Erythroblast (primary cell): Measurements from ENCODE around the gene MCF2L2.

Experiments
- GATA1 ChIP-seq: IDR thresholded peaks from 2 replicates; pipeline ENCODE4 v1.6.1; 2011; ENCODE audit warnings: low read depth, mild to moderate bottlenecking, control low read depth, low read length, moderate library complexity
- POLR2A ChIP-seq: IDR thresholded peaks from 2 replicates; pipeline ENCODE4 v1.6.1; 2011; ENCODE audit warnings: mild to moderate bottlenecking, low read length

- TF ChIP-seq POLR2A (no peak), GATA1 (no peak)
Measured at GRCh38 chr3:183254487-183255347, 173.7 kb downstream of the MCF2L2 start.
